NCI-H2227 (cell line): Measurements from ENCODE around the gene MAP1B.

Experiments used
- DNase-seq: peaks from one replicate; lab custom pipeline; 2025; ENCODE audit not compliant: unreplicated experiment; lab: John Stamatoyannopoulos, UW

Gene MAP1B

GRCh38 chr5:72093824-72094223, 13.5 kb upstream of the MAP1B start:
- no peak for DNase-seq

DNA sequence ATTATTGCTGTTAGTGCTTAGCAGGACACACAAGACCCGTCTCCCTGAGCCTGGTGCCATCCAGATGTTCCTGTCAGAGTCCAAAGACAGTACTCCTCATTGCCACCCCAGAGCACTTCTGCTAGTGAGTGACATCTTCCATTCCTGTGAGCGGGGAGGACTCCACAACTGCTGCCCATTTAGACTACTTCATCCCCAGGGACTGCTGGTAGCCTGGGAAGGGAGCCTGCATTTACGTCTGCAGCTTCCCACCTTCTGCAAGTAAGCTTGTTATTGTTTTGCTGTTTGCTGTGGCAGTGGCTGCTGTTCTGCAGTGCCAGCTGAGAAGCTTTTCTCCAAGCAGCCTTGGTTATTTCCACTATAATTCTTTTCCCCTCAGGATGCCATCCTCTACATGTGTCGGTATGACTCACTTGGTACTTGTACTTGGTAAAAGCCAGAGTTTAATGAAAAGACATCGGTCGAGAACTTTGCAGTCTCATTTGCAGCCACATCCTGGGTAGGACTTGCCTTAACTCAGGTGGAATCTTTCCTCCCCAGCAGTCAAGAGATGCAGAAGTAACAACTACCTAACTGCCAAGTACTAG, 10.6 kb upstream of the MAP1B start:
- no peak for DNase-seq

DNA sequence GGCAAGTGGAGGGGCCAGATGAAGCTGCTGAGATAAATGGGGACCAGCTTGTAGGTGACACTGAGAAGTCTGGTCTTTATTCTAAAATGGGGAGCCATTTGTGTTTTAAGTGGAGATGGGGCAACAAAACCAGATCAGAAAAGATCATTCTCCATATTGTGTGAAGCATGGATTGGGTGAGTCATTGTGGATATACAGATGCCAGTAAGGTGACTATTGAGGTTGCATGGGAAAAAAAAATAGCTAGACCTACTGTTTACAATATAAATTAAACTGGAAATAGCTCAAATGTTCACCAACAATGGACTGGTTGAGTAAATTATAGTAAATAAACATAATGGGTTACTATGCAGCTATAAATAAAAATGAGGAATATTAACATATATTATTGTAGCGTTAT, 5.4 kb upstream of the MAP1B start:
- no peak for DNase-seq

DNA sequence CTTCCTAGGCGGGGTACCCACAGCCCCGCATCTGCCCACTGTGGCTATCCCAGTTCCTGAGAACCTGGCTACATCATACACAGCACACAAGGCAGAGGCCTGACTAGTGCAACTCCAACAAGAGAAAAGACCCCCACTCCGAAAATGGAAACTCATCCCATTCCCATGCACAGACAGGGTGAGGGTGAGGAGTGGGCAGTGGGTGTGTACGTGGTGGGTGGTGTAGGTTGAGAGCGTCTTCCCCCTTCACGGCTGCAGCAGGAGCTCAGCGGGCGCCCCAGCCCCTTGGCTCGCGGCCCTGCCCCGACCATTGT, 501 bp upstream of the MAP1B start:
- no peak for DNase-seq

GRCh38 chr5:72107901-72108201, 576 bp downstream of the MAP1B start:
- DNase-seq = no peak

DNA sequence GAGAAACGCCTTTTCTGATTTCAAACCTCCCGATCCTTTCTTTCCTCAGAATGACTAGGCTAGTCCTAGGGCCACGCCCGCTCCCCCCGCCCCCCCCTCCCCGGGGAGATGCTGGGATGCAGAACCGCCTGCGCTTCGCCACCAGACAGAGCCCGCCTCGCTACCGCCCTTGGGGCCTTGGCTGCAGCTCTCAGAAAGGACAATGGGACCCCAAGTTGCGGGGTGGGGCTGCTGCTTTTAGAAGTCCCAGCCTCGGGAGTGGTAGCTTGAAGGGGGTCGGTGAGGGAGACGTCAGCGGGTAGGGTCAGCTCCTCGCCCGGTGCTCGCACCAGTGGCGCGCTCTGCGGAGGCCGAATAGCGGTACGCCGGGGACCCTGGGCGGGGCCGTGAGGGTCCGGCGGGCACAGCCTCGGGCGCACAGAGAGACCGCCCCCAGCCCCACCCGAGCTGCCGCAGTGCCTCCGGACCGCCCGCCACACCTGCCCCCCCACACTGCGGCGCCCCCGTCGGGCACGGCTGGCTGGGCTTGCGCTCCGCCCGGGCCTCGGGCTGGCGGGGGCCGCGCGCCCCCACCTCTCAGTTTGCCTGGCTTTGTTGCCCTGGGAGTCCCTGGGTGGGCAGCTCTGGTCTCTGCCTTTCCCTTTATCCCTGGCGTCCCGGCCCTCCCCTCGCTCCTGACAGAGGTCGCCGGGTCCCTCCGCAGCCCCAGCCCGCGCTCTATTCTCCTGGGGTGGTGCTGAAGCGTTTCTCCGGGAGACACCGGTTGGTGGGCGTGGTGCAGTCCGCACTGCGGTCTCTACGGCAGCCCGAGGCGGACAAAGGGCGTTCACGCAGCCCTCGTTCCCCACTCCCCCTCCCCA, 1.2 kb downstream of the MAP1B start:
- peak; percentile 80 for DNase-seq

DNA sequence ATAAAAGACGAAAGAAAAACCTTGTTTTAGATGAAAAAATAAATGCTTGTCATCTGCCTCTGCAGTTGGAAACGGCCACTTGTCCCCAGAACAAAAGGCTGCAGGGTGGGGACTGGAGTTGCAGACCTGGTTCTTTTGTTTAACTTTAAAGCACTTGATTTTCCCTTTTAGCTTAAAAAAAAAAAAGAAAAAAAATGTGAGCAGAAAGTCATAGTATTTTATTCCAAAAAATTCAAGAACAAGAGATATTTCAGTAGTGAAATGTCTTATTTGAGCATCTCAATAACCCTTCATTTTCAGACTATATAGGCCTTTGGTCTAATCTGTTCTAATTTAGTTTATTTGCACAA, 1.8 kb downstream of the MAP1B start:
- DNase-seq = no peak

DNA sequence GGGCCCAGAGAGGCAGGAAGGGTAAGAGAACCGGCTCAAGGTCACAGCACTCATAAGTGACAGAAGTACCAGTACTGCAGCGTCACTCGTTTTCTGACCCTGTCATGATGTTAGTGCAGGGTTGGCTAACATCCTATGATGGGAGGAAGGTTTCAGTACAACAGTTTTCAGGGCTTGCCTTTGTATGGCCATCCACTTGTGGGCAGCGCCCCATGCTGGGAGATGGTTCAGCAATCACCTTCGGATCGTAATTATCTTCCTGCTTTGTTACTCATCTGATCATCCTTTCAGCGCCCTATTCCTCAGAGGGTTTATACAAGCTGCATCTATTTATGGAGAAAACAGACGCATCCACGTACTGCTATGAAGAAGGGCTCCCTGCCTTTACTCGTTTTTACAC, 2.4 kb downstream of the MAP1B start:
- peak; percentile 61 for DNase-seq

DNA sequence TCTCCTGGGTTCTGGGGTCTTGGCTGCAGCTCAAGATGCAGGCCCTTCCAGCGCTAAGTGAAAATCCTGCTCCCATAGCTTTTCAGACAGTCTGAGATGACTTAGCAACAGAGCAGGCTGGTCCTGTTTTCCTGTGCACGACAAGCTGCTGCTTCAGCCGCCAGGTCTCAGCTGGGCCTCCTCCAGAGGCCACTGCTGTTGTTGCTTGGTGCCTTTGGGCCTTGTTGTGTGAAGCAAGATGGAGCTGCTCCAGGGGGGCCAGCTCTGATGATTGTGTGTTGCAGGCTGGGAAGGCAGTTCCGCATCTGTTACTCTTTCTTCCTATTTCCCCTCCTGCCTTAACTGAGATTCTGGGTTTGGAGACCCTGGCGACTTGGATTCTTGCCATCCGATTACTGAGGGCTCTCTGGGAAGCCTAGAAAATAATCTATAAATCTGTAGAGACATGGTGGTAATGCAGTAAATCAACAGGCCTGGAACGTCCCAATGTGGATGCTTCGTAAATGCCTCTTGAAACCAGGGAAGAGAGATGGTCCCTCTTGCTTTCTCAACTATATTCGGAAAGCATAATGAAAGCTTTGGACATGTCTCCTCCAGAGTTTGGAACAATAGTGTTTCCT, 3.2 kb downstream of the MAP1B start:
- peak; percentile 2 for DNase-seq

DNA sequence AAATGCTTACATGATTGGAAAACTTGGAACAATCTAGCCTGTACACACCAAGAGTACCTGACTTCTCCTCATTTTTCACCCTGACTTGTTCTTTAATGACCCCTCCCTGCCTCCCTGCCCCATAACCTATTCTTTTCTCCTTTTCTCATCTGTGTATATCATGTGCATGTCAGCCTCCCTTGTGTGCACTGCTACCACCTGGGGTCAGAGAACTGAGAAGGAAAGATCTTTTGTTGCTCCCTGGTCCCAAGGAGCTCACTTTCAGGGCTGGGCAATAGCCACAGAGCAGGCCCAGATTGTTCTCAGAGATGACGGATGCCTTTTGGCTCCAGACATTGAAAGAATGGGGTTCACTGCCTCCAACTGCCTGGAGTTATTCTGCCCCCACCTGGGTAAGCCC, 5.1 kb downstream of the MAP1B start:
- DNase-seq = no peak

DNA sequence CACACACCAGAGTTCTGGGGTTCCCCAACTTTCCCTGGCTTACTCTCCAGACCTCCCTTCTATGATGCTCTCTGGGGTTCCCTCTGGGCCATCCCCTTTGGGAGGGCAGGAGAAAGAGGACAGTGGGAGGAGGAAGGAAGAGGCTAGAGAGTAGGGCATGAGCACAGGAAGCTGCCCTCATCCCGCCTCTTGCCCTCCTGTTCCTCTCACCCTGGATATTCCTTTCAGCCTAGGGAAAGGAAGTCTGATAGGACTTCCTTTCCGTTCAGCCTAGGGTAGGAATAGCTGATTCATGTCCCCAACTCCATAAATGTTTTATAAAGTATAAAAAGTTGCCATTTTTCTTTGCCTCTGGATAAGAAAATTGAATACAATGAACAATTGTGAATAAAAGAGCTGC, 7.4 kb downstream of the MAP1B start:
- DNase-seq = no peak

- DNase-seq = no peak
Measured at GRCh38 chr5:72115296-72115695, 8.0 kb downstream of the MAP1B start.

- DNase-seq = no peak
Measured at GRCh38 chr5:72117307-72117706, 10.0 kb downstream of the MAP1B start.

DNA sequence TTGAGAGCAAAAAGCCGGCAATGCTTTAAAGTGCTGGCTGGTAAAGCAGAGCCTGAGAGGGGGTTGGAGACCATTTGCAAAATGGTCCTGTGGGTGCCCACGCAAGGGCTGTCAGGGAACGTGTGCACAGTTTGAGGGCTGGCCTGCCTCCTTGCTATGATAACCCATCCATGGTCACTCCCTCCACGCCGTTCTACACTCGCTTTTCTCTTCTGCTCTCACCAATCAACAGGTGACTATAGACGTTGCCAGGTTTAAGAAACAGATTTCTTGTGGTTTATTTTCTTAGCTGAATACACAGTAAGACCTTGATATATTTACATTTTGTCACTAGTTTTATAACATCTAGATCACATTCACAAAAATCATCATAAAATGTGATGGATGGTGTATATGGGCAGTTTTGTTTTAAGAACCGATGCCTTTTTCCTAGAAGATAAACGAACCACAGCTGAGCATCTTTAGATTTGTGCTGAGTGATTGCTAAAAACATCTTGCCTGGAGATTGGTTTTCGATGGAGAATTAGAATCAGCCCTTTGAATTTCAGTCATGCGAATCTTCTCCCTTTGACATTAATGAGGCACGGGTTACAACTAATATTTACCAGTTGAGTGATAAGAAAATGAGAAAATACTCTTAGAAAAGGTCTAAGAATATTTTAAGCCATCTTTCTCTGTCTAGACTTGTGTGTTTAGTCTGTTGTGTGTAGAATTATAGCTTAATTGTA, 13.9 kb downstream of the MAP1B start:
- DNase-seq = no peak

DNA sequence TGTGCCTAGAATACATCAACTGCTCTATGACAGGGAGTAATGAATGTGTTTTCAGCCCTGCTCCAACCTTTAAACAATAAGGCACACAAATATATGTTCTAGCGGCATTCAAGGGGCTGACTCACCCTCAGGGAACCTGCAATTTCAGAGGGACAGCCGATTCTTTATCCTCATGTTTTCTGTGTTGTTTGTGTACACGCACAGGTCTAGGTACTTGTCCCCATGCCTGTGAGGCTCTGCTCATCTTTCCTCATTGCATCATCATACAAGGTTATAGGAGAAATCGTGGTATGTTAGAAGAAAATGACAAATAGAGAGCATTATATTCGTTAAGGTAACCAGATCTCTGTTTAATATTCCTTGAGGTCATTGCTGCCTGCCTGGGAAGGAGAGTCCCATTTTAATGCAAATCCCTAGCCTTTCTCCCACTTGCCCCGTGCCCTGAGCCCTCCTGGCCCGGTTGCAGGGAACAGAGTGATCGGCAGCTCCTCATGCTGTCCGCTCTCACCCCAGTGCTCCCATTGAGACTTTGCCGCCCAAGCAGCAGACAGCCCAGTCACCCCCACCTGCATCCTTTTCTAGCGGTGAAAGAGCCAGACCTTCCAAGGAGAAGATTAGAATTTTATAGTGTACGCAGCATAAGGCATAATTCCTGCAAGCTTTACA, 14.6 kb downstream of the MAP1B start:
- peak; percentile 64 for DNase-seq

DNA sequence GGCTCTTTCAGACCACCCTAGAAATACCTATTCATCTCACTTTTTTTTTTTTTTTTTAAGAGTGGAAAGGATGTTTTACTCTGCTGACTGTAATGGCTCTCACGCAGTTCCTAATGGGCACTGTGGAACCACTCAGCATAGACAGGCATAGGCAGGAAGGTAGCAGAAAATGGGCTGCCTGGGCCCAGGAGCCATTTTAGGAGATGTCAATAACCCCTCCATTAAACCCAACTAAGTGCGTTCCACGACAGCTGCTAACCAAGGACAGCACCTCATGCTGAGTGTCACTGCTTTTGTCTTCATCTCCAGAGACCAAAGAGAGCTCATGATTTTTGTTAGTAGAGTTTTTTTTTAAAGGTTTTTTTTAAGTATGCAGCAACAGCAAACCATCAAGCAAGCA, 15.3 kb downstream of the MAP1B start:
- peak; percentile 82 for DNase-seq

DNA sequence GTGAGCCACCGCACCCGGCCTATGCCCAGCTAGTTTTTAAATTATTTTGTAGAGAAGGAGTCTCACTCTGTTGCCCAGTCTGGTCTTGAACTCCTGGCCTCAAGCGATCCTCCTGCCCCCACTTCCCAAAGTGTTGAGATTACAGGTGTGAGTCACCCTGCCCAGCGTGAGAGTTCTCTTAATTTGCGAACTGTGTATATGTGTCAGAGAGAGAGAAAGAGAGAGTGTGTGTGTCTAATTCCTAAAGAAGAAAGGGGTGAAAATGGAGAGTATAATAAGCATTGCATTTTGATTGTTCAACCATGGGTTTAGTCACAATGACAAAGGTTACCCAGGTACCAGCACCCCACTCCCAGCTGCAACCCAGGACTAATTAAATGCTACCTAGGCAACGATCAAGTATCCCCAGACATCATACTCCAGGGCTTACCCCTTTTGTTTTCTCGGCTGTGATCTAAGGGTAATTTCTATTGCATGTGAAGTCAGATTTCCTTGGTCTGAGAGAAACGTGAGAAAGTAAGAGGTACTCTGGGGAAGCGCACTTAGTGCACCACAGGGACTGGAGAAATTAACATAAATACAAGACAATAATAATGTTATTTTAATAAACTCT, 16.6 kb downstream of the MAP1B start:
- no peak for DNase-seq

- DNase-seq = no peak
Measured at GRCh38 chr5:72125271-72125940, 18.1 kb downstream of the MAP1B start.

GRCh38 chr5:72125941-72126620, 18.8 kb downstream of the MAP1B start:
- DNase-seq = no peak

GRCh38 chr5:72126796-72127195, 19.5 kb downstream of the MAP1B start:
- no peak for DNase-seq
